ENCODE measurements around the gene TMEM114. TPM values are rescaled to one million over a fixed set of nuclear protein-coding genes. Genes with fewer than 3 reads are reported as not detected.

The TMEM114 gene
- total and polyA plus RNA-seq, 8 donors, result not detected

DNA sequence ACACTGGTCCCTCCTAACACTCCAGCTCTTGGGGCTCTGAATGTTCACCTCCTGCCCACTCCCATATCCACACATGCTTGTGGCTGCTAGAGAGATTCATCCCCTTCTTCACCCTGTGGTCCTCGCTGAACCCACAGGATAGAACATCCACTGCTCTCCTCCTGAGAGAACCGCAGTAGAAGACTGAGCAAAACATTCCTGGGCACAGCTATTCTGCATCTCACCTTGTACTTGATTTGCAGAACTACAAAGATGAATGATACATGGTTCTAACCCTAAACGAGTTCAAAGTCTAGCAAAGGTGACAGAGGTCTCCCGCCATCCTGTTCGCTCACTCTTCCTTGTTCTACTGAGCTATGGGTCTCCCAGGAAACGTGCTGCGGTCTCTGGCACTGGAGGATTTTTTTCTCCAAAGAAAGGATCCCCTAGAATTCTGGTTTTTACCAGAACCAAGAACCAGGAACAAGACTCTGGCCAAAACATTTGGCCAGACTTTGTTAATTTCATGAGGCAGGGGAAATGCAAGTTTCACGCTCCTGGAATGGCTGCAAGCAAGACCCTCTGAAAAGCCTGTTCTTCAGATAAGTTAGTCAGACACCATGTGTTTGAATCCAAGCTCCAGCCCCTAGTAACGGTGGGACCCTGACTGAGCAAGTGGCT is 39.5 kb downstream of the TMEM114 start:
- TF ChIP-seq POLR2AphosphoS5 (IDR thresholded peaks at IDR 0.05) (no peak), EP300 (IDR thresholded peaks at IDR 0.05) (no peak)
- H3K9me3 ChIP-seq, result no peaks in the 10 kb centered on the region
- peaks cover 0 to 7% (median 0%) of the 10 kb centered on the region in 4 donors for H3K4me1 ChIP-seq
- H3K36me3 ChIP-seq, result no peaks in the 10 kb centered on the region
- no peak overlapping the region for H3K27ac ChIP-seq
- WGBS, 5 donors, result 62 to 82% (median 75%) methylated on average over 9 of the region's 9 CpGs
- intact Hi-C loops (cut with DNase I; ENCODE audit: low total_unique reads), result no loop called here
- peaks cover 0 to 35% (median 0%) of the 10 kb centered on the region in 3 donors for H3K27me3 ChIP-seq
- H3K4me3 ChIP-seq, result no peak overlapping the region
- DNase-seq, result peak in 1 of 2 donors; percentile 10

DNA sequence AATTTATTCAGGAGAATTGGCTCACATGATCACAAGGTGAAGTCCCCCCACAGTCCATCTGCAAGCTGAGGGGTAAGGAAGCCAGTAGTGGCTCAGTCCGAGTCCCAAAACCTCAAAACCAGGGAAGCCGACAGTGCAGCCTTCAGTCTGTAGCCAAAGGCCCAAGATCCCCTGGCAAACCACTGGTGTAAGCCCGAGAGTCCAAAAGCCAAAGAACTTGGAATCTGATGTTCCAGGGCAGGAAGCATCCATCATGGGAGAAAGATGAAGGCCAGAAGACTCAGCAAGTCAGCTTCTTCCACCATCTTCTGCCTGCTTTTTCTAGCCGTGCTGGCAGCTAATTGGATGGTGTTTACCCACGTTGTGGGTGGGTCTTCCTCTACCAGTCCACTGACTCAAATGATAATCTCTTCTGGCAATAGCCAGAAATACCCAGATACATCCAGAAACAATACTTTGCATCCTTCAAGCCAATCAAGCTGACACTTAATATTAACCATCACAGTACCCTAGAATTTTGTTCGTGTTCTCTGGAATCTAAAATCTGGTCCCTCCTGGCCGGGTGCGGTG is 40.4 kb downstream of the TMEM114 start:
- Histone ChIP-seq H3K36me3 (no peaks in the 10 kb centered on the region), H3K27me3 (peaks cover 0 to 25% (median 0%) of the 10 kb centered on the region in 3 donors), H3K4me1 (peaks cover 0 to 7% (median 0%) of the 10 kb centered on the region in 4 donors), H3K27ac (no peak overlapping the region), H3K4me3 (no peak overlapping the region), H3K9me3 (no peaks in the 10 kb centered on the region)
- intact Hi-C loops (cut with DNase I; ENCODE audit: low total_unique reads), result no loop called here
- 81 to 84% (median 83%) methylated on average over 7 to 8 of the region's 8 CpGs for WGBS, 5 donors
- TF ChIP-seq, protein P1, sequence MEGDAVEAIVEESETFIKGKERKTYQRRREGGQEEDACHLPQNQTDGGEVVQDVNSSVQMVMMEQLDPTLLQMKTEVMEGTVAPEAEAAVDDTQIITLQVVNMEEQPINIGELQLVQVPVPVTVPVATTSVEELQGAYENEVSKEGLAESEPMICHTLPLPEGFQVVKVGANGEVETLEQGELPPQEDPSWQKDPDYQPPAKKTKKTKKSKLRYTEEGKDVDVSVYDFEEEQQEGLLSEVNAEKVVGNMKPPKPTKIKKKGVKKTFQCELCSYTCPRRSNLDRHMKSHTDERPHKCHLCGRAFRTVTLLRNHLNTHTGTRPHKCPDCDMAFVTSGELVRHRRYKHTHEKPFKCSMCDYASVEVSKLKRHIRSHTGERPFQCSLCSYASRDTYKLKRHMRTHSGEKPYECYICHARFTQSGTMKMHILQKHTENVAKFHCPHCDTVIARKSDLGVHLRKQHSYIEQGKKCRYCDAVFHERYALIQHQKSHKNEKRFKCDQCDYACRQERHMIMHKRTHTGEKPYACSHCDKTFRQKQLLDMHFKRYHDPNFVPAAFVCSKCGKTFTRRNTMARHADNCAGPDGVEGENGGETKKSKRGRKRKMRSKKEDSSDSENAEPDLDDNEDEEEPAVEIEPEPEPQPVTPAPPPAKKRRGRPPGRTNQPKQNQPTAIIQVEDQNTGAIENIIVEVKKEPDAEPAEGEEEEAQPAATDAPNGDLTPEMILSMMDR (IDR thresholded peaks at IDR 0.05), result no peak
- TF ChIP-seq POLR2A (IDR thresholded peaks at IDR 0.05) (no peak), EP300 (IDR thresholded peaks at IDR 0.05) (no peak), POLR2AphosphoS5 (IDR thresholded peaks at IDR 0.05) (no peak)
- no peak for DNase-seq

DNA sequence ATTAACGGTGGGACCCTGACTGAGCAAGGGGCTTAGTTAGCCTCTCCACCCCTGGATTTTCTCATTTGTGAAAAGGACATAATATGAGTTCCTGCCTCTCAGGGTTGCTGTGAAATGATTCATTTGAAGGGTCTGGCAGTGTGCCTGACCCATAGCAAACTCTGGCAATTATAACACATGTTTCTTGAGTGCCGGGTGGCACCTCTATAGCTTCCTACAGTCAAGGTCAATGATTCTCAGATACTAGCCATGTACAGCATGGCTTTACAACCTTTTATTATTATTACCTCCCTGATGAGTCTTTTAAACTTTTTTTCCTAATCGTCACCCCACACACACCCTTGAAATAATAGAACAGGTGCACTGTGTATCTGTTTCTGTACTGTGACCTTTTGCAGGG is 42.1 kb downstream of the TMEM114 start:
- 50 to 56% (median 54%) methylated on average over 3 of the region's 3 CpGs for WGBS, 5 donors
- peaks cover 0 to 18% (median 0%) of the 10 kb centered on the region in 3 donors for H3K27me3 ChIP-seq
- H3K27ac ChIP-seq, result no peak overlapping the region
- DNase-seq, result peak in 1 of 2 donors; percentile 21
- no peaks in the 10 kb centered on the region for H3K9me3 ChIP-seq
- intact Hi-C loops (cut with DNase I; ENCODE audit: low total_unique reads), result no loop called here
- H3K4me1 ChIP-seq, result peaks cover 0 to 7% (median 0%) of the 10 kb centered on the region in 4 donors
- TF ChIP-seq POLR2A (IDR thresholded peaks at IDR 0.05) (no peak), EP300 (IDR thresholded peaks at IDR 0.05) (no peak), POLR2AphosphoS5 (IDR thresholded peaks at IDR 0.05) (no peak)
- TF ChIP-seq, protein P1 (IDR thresholded peaks at IDR 0.05), result no peak
- no peaks in the 10 kb centered on the region for H3K36me3 ChIP-seq
- no peak overlapping the region for H3K4me3 ChIP-seq

DNA sequence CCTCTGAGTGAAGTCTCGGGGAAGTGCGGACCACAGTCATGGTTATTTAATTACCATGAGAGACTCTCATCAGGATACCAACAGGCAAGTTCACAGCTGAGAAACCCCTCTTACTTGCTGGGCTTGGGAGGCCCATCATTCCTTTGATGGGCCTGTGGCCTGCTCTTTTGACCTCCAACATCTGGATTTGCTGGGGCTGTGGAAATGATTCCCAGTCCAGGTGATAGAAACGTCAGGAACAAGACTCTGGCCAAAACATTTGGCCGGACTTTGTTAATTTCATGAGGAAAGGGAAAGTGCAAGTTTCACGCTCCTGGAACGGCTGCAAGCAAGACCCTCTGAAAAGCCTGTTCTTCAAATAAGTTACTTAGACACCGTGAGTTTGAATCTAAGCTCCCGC is 42.5 kb downstream of the TMEM114 start:
- Histone ChIP-seq H3K9me3 (no peaks in the 10 kb centered on the region), H3K27ac (no peak overlapping the region), H3K27me3 (peaks cover 0 to 15% (median 0%) of the 10 kb centered on the region in 3 donors), H3K4me3 (no peak overlapping the region), H3K4me1 (peaks cover 0 to 7% (median 0%) of the 10 kb centered on the region in 4 donors), H3K36me3 (no peaks in the 10 kb centered on the region)
- 64 to 83% (median 72%) methylated on average over 8 of the region's 8 CpGs for WGBS, 5 donors
- intact Hi-C loops (cut with DNase I; ENCODE audit: low total_unique reads), result no loop called here
- no peak for TF ChIP-seq POLR2AphosphoS5 (IDR thresholded peaks at IDR 0.05)
- TF ChIP-seq EP300 (IDR thresholded peaks at IDR 0.05), result no peak
- TF ChIP-seq POLR2A (IDR thresholded peaks at IDR 0.05), result no peak
- TF ChIP-seq, protein P1 (IDR thresholded peaks at IDR 0.05), result no peak
- DNase-seq, result peak in 1 of 2 donors; percentile 13

DNA sequence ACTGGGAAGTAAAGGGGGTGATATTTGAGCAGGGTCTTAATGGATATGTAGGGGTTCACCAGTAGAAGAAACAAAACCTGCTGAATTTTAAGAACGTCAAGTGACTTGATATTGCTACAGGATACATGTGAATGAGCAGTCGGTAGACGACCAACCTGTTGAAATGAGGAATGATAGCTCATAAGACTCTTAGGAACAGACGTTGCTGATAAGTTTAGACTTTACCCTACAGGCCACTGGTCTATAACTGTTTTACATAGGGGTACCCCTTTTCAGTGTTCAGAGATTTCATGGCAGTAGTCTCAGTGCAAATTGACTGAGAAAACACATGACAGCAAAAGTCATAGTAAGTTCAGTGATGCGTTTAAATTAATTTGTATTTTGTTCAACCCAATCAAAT is 45.9 kb downstream of the TMEM114 start:
- Histone ChIP-seq H3K4me1 (peaks cover 0 to 8% (median 6%) of the 10 kb centered on the region in 4 donors), H3K27ac (no peak overlapping the region), H3K36me3 (no peaks in the 10 kb centered on the region), H3K27me3 (peaks cover 0 to 7% (median 0%) of the 10 kb centered on the region in 3 donors), H3K9me3 (no peaks in the 10 kb centered on the region), H3K4me3 (no peak overlapping the region)
- DNase-seq, result no peak
- TF ChIP-seq POLR2A (IDR thresholded peaks at IDR 0.05) (no peak), POLR2AphosphoS5 (IDR thresholded peaks at IDR 0.05) (no peak)
- 47 to 74% (median 61%) methylated on average over 5 of the region's 5 CpGs for WGBS, 5 donors
- intact Hi-C loops (cut with DNase I; ENCODE audit: low total_unique reads), result no loop called here

All from stomach (tissue), 9 donors.